ENCODE data around the gene HSPA5.

DNA sequence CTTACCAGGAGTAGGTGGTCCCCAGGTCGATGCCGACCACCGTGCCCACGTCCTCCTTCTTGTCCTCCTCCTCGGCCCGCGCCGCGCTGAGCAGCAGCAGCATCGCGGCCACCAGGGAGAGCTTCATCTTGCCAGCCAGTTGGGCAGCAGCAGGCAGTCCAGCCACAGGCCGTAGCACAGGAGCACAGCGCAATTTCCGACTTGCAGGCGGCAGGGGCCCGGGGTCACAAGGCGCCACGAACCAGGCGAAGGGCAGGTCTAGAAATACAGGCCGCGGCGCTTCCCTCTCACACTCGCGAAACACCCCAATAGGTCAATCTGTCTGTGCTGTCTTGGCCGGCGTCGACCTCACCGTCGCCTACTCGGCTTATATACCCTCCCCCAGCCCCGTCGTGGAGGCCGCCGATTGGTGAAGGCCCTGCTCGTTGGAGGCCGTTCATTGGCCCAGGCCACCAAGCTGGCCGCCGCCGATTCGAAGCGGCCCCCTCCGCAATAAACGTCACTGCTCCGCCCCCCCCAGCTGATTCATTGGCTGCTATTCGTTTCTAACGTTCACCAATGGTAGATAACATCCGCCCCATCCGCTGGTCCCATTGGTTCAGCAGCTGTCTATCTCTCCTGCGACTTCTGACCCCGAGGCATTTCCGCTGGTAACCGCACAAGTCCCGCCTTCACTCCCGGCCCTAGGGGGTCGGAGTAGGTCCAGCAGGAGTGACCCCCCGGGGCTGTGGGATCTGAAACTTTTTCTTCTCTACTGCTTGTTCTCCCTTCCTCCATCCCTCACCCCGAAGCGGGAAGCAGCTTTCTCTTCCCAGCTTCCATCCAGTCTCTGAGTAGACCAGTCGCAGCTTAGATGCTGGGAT is at the start of gene HSPA5:
- TF ChIP-seq REST (IDR thresholded peaks at IDR 0.05; ENCODE audit: unreplicated experiment) (no peak), POLR2AphosphoS5 (IDR thresholded peaks at IDR 0.05; ENCODE audit: low read depth) (peak; percentile 99), EZH2phosphoT487 (IDR thresholded peaks at IDR 0.05; ENCODE audit: unreplicated experiment) (no peak), JUNB (IDR thresholded peaks at IDR 0.05; ENCODE audit: unreplicated experiment) (no peak), EZH2 (IDR thresholded peaks at IDR 0.05; ENCODE audit: low read depth, unreplicated experiment) (no peak), ZNF114 (CRISPR knock-in tag; IDR thresholded peaks at IDR 0.05) (no peak), CREB1 (CRISPR knock-in tag; IDR thresholded peaks at IDR 0.05; ENCODE audit: low read depth) (peak; percentile 94), NANOG (IDR thresholded peaks at IDR 0.05; ENCODE audit: borderline replicate concordance) (no peak), ZNF331 (CRISPR knock-in tag; IDR thresholded peaks at IDR 0.05; ENCODE audit: low read depth) (no peak), STAT1 (IDR thresholded peaks at IDR 0.05; ENCODE audit: unreplicated experiment) (no peak)
- TF ChIP-seq, protein P1, sequence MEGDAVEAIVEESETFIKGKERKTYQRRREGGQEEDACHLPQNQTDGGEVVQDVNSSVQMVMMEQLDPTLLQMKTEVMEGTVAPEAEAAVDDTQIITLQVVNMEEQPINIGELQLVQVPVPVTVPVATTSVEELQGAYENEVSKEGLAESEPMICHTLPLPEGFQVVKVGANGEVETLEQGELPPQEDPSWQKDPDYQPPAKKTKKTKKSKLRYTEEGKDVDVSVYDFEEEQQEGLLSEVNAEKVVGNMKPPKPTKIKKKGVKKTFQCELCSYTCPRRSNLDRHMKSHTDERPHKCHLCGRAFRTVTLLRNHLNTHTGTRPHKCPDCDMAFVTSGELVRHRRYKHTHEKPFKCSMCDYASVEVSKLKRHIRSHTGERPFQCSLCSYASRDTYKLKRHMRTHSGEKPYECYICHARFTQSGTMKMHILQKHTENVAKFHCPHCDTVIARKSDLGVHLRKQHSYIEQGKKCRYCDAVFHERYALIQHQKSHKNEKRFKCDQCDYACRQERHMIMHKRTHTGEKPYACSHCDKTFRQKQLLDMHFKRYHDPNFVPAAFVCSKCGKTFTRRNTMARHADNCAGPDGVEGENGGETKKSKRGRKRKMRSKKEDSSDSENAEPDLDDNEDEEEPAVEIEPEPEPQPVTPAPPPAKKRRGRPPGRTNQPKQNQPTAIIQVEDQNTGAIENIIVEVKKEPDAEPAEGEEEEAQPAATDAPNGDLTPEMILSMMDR (conservative IDR thresholded peaks at IDR 0.05; ENCODE audit: low read depth in 2 of 2) = no peak; a peak in 1 of 4 replicates
- TF ChIP-seq, protein P2, sequence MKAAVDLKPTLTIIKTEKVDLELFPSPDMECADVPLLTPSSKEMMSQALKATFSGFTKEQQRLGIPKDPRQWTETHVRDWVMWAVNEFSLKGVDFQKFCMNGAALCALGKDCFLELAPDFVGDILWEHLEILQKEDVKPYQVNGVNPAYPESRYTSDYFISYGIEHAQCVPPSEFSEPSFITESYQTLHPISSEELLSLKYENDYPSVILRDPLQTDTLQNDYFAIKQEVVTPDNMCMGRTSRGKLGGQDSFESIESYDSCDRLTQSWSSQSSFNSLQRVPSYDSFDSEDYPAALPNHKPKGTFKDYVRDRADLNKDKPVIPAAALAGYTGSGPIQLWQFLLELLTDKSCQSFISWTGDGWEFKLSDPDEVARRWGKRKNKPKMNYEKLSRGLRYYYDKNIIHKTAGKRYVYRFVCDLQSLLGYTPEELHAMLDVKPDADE (IDR thresholded peaks at IDR 0.05) = peak; percentile 17; the same call in 1 of the 2 replicates

All from GM23338 (cell line).